Activated CD4-positive, alpha-beta T cell treated with anti-CD3 and anti-CD28 coated beads, Interleukin-2, amount 10 ng/mL, durations not matched to agents 24 days and 14 days (primary cell): Measurements from ENCODE around the gene OCEL1. TPM values are rescaled to one million over a fixed set of nuclear protein-coding genes. Genes with fewer than 3 reads are reported as not detected.
"Not testable (repeated sequence)": the region's sequence is repeated elsewhere in the genome, so short reads cannot be mapped to it uniquely, and the experiment has no call there.

Experiments
- DNase-seq: peaks from one replicate; pipeline ENCODE4 v3.0.0; 2022
- H3K27ac Mint-ChIP-seq: one replicate; pipeline ENCODE4 v1.8.0; 2022; ENCODE audit warnings: mild to moderate bottlenecking, mixed read lengths
- H3K27me3 Mint-ChIP-seq: one replicate; pipeline ENCODE4 v1.8.0; 2022; ENCODE audit warnings: mixed read lengths
- H3K36me3 Mint-ChIP-seq: one replicate; pipeline ENCODE4 v1.8.0; 2022; ENCODE audit warnings: low read depth, mild to moderate bottlenecking, mixed read lengths
- H3K4me1 Mint-ChIP-seq: one replicate; pipeline ENCODE4 v1.8.0; 2021; ENCODE audit warnings: mixed read lengths
- H3K4me3 Mint-ChIP-seq: one replicate; pipeline ENCODE4 v1.8.0; 2022; ENCODE audit warnings: mild to moderate bottlenecking, moderate library complexity, mixed read lengths
- H3K9me3 Mint-ChIP-seq: one replicate; pipeline ENCODE4 v1.8.0; 2021; ENCODE audit warnings: mixed read lengths
- intact Hi-C: fragments of 100-400 bp; cut with micrococcal nuclease; formaldehyde crosslinking; loops from one replicate; pipeline ENCODE4 v1.15.1; 2023
- total RNA-seq: library from RNA; stranded (reverse); gene quantifications from 2 replicates; pipeline ENCODE4 v1.2.3, GENCODE V29; 2022

Gene OCEL1
- total RNA-seq, 1 donor from 2014 or later: 17.8 TPM

DNA sequence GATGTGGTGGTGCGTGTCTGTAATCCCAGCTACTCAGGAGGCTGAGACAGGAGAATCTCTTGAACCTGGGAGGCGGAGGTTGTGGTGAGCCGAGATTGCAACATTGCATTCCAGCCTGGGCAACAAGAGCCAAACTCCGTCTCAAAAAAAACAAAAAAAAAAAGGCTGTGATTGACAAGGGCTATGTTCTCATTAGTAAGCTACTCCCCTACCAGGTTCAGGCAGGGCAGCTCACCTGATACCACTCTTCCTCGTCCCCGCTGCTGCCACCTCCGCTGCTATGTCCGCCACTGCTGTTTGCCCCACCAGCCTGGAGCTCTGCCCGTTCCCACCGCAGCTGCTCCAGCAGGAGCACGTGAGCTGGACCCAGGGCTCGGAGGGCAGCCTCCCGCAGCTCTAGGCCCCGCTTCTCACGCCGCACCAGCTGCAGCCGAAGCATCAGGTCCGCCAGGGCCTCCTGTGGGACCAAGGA, 29.2 kb downstream of the OCEL1 start:
- H3K27me3 Mint-ChIP-seq: no peaks in the 10 kb centered on the region
- no peaks in the 10 kb centered on the region for H3K4me1 Mint-ChIP-seq
- H3K4me3 Mint-ChIP-seq: no peak overlapping the region
- no peak overlapping the region for H3K27ac Mint-ChIP-seq
- H3K36me3 Mint-ChIP-seq: no peaks in the 10 kb centered on the region
- intact Hi-C loops: no loop called here
- H3K9me3 Mint-ChIP-seq: no peaks in the 10 kb centered on the region
- DNase-seq: no peak

DNA sequence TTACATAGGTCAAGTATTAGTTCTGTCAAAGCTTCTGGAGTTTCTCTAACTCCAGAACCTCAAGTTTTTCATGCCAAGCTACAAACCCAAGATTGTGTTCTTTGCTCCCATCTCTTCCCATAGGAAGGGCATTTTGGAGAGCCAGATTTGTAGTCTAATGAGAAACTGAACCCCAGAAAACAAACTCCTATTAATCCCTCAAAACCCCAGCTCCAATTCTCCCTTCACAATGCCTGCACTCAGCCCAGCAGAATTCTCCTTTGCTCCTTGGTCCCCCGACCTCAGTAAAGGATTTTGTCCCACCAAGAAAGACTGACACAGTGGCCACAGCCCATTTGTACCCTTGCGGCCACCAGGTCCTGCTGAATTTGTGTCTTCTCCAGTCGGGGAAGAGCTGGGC, 30.1 kb downstream of the OCEL1 start:
- Mint-ChIP-seq H3K27me3 (peaks cover 2% of the 10 kb centered on the region), H3K36me3 (no peaks in the 10 kb centered on the region), H3K27ac (no peak overlapping the region), H3K4me3 (no peak overlapping the region), H3K4me1 (peaks cover 3% of the 10 kb centered on the region), H3K9me3 (no peaks in the 10 kb centered on the region)
- DNase-seq: no peak
- intact Hi-C loops: no loop called here

DNA sequence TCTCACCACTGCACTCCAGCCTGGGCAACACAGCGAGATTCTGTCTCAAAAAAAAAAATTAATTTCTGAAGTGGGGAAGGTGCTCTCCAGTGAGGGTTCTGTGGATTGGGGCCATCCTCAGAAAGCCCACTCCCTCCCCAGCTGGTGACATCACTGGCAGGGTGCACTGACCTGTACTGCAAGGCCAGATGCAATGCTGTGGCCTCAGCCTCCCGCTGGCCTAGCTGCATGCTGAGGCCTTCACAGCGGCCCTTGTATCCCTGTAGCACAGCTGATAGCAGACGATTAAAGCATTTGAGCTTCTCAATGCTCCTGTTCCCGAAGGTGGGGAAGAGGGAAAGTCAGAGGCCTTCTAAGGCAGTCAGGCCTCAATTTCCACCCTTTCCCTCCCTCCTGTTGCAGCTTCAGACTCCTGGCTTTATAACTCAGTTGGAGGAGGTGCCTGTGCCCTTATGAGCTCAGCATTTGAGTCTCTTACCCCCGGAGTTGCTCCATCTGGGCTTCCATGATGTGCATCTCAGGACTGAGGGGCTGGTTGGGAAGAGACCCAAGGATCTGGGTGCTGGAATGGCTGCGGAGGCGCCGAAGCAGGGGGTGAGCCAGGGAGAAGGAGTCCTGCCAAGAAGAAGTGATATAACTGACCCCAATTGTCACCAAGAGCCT, 33.2 kb downstream of the OCEL1 start:
- Mint-ChIP-seq H3K4me3 (no peak overlapping the region), H3K4me1 (peaks cover 3% of the 10 kb centered on the region), H3K27me3 (peaks cover 2% of the 10 kb centered on the region), H3K36me3 (no peaks in the 10 kb centered on the region), H3K27ac (no peak overlapping the region), H3K9me3 (no peaks in the 10 kb centered on the region)
- peak; percentile 53 for DNase-seq
- intact Hi-C loops: no loop called here

DNA sequence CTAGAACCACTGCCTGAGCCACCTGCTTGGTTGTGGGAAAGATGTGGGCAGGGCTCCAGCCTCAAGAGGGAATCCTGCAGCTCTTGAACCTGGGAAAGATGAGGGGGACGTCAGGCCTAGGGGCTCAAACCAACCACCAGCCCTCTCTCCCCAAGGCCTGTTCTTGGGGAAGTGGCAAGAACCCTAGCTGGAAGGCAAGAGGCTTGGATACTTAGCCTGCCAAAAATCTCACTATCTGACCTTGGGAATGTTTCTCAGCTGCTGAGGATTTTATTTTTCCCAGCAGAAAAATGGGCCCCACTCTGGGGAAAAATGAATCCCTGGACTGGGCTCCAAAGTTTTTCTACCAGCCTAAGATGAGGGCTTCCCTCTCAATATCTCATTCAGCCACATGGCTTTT, 33.9 kb downstream of the OCEL1 start:
- H3K4me3 Mint-ChIP-seq: no peak overlapping the region
- no peak for DNase-seq
- H3K9me3 Mint-ChIP-seq: no peaks in the 10 kb centered on the region
- H3K36me3 Mint-ChIP-seq: no peaks in the 10 kb centered on the region
- H3K4me1 Mint-ChIP-seq: peaks cover 8% of the 10 kb centered on the region
- H3K27ac Mint-ChIP-seq: no peak overlapping the region
- H3K27me3 Mint-ChIP-seq: peaks cover 2% of the 10 kb centered on the region
- intact Hi-C loops: no loop called here

DNA sequence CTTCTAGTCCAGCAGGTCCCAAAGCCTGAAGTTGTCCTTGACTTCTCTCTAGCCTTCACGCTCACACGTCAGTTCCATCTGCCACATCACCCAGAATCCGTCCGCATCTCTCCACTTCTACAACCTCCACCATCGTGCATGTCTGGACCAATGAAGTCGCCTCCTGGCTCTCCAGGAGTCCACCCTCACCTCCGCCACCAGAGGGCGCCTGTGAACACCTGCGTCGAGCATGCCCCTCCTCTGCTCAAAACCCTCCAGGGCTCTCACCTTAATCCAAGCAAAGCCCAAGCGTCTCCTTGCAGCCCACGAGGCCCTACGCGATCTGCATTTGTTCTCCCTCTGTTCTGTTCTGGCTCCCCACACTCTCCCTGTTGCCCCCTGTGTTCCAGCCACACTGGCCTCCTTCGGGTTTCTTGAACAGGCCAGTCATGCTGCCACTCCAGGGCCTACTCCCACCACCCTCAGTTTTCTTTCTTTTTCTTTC, 34.9 kb downstream of the OCEL1 start:
- intact Hi-C loops: loop anchor here (1.0 kb wide), 1 partner anchor 21 kb away; no protein-coding TSS in a partner anchor

DNA sequence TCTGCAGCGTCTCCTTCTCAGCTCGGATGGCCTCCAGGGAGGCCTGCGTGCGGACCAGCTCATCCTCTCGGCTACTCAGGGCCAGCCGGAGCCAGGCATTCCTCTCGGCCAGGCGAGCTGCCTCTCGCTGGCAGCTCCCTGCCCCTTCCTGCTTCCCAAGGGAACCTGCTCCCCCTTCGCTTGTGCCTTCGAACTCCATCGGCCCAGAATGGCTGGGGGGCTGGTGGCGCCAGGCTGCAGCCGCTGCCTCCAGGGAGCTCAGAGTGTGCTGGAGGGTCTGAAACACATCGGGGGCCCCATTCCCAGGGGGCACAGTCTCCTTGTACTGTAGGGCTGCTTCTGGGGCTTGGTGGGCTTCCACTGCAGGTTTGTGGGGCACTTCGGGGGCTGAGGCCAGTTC, 36.5 kb downstream of the OCEL1 start:
- intact Hi-C loops: no loop called here
- H3K4me1 Mint-ChIP-seq: peaks cover 14% of the 10 kb centered on the region
- H3K27me3 Mint-ChIP-seq: peaks cover 2% of the 10 kb centered on the region
- H3K36me3 Mint-ChIP-seq: peaks cover 2% of the 10 kb centered on the region
- H3K4me3 Mint-ChIP-seq: no peak overlapping the region
- no peaks in the 10 kb centered on the region for H3K9me3 Mint-ChIP-seq
- no peak for DNase-seq
- no peak overlapping the region for H3K27ac Mint-ChIP-seq

More for the DNA sequence above, 34.9 kb downstream of the OCEL1 start:
- Mint-ChIP-seq H3K9me3 (no peaks in the 10 kb centered on the region), H3K27me3 (peaks cover 2% of the 10 kb centered on the region), H3K36me3 (no peaks in the 10 kb centered on the region), H3K27ac (no peak overlapping the region), H3K4me1 (peaks cover 8% of the 10 kb centered on the region), H3K4me3 (no peak overlapping the region)
- DNase-seq: peak; percentile 96

DNA sequence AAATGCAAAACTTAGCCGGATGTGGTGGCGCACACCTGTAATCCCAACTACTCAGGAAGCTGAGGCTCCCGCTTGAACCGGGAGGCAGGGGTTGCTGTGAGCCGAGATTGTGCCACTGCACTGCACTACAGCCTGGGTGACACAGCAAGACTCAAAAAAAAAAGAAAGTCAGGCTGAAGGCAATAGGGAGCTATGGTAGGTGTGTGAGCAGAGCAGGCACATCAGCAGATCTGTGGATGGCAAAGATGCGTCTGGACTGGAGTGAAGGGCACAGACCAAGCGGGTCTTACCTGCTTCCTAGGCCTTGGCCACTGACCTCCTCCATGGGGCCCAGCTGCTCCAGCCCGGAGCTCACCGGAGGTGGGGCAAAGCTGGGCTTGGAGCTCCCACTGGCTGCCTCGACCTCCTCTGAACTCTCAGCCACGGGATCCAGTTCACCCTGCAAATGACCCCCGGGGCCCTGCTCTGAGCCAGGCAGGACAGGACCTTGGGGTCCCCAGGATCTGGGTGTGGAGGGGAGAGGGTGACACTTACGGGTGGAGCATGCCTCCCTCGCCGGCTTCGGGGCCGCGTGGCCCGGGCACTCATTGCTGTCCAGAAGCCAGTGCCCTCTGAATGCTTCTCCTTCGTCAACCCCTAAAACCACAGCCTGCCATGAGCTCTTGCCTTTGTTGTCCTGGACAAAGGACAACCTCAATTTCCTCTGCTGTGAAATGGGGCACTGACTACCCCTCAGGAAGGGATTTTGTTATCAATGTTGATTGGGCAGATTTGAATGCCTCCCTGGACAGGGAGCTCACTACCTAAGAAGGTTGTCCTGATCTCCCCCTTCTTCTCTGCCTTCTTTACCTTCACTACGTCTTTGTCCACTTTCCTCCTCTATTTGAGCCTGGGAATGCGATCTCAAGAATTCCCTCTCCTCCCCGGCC, 38.0 kb downstream of the OCEL1 start:
- Mint-ChIP-seq H3K4me1 (peaks cover 16% of the 10 kb centered on the region), H3K36me3 (peaks cover 5% of the 10 kb centered on the region), H3K27me3 (peaks cover 2% of the 10 kb centered on the region), H3K9me3 (no peaks in the 10 kb centered on the region), H3K4me3 (no peak overlapping the region), H3K27ac (no peak overlapping the region)
- DNase-seq: no peak
- intact Hi-C loops: no loop called here

DNA sequence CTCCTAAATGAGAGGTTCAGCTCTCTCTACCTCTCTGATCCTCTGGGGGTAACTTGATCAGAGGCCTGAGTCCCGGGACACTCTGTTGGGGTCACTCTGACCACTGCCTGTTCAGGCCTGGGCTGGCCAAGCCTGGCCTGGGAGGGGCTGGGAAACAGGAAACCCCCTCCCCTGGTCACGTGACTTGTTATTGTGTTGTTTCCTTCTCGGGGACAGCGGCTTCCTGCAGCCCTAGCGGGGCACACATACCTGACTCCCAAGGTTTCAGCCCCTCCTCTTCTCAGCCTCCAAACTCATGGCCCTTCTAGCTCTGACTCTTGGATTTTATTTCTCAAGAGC, 38.6 kb downstream of the OCEL1 start, which contains the start of gene USHBP1:
TSS of gene USHBP1 (minus strand) at position 105 of the 339 bp plus-strand sequence. CDS start 446 bp downstream, outside the sequence.
- intact Hi-C loops: no loop called here
- peaks cover 2% of the 10 kb centered on the region for H3K27me3 Mint-ChIP-seq
- peaks cover 6% of the 10 kb centered on the region for H3K36me3 Mint-ChIP-seq
- peaks cover 16% of the 10 kb centered on the region for H3K4me1 Mint-ChIP-seq
- DNase-seq: peak; percentile 71
- no peaks in the 10 kb centered on the region for H3K9me3 Mint-ChIP-seq
- H3K4me3 Mint-ChIP-seq: no peak within 1 kb of the TSS
- no peak within 1 kb of the TSS for H3K27ac Mint-ChIP-seq

DNA sequence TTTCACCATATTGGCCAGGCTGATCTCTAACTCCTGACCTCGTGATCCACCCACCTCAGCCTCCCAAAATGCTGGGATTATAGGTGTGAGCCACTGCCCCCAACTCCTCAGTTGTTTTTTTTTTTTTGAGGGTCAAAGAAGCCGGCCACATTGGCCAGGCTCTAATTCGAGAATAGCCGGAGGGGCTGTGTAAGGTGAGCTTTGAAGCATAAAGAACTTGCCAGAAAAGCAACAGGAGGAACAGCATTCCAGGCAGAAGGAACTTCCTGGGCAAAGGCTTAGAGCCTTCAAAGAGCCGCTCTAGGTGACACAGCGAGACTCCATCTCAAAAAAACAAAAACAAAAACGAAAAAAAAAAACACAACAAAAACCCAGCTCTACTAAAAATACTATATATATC, 40.0 kb downstream of the OCEL1 start:
- Mint-ChIP-seq H3K27me3 (no peaks in the 10 kb centered on the region), H3K9me3 (no peaks in the 10 kb centered on the region), H3K27ac (no peak overlapping the region), H3K4me3 (no peak overlapping the region), H3K4me1 (peaks cover 14% of the 10 kb centered on the region), H3K36me3 (peaks cover 9% of the 10 kb centered on the region)
- intact Hi-C loops: loop anchor here (2.0 kb wide), 1 partner anchor 51 kb away; the partner anchor contains the start of gene USE1
- DNase-seq: no peak

DNA sequence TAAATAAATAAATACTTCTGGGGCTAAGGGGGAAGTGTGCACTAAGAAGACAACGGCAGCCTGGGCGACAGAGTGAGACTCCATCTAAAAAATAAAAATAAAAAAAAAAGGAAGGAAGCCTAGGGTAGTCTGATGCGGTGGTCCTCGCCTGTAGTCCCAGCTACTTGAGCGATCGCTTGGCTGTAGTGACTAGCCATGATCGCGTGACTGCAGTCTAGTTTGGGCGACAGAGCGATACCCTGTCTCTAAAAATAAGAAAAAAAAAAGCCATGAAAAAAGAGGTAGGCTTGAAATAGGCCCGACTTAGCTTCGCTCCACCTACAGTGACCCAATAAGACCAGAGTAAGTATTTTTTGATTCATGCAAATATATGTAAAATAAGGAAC, 40.6 kb downstream of the OCEL1 start:
- Mint-ChIP-seq H3K4me1 (peaks cover 14% of the 10 kb centered on the region), H3K27me3 (no peaks in the 10 kb centered on the region), H3K27ac (peak overlapping the region; percentile 79), H3K36me3 (peaks cover 13% of the 10 kb centered on the region), H3K9me3 (no peaks in the 10 kb centered on the region), H3K4me3 (peak overlapping the region; percentile 95)
- no peak for DNase-seq
- intact Hi-C loops: loop anchor here (2.0 kb wide), 1 partner anchor 52 kb away; the partner anchor contains the start of gene USE1

DNA sequence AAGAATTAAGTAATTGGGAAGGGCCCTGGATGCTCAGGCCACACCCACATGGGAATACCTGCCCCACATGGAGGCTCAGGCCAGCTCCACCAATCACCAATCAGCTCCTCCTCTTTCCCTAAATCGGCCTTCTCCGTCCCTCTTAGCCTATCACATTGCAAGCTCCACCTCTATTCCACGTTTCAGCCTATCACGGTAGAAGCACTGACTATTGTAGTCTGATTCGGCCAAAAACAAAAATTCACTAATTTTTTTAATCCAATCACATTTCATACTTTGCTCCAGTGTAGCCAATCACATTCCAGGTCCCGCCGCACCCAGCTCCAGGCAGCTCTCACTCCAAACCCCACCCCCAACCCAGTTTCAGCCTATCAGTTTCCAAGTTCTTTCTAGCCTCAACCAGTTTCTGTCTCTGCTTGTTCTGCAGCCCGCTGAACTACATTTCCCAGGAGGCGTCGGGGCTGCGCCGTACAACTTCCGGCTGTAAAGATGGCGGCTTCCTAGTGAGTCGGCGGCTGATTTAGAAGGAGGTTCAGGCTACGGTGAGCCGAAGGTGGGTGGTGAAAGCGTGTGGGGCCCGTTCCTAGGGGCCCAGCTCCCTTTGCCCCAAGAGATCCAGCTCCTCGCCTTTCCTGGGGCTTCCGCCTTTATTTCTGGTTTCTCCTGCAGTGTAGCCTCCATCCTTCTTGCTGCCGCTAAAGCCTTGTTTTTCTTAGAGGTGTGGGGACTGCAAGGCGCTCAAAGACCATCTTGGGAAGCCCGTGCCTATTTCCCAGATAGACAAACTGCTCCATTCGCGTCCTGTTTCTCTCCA, 41.2 kb downstream of the OCEL1 start, which contains the start of gene BABAM1:
TSS of gene BABAM1 (plus strand) at position 469 of the 814 bp plus-strand sequence. CDS start 1,364 bp downstream, outside the sequence.
- intact Hi-C loops: loop anchor here (1.0 to 2.0 kb wide), 4 partner anchors 38 to 244 kb away; partner anchors contain the start of genes DDA1, MRPL34, PGLS and USE1
- H3K27ac Mint-ChIP-seq: peak within 1 kb of the TSS; percentile 79
- peaks cover 14% of the 10 kb centered on the region for H3K4me1 Mint-ChIP-seq
- peak; percentile 98 for DNase-seq
- peaks cover 15% of the 10 kb centered on the region for H3K36me3 Mint-ChIP-seq
- H3K27me3 Mint-ChIP-seq: no peaks in the 10 kb centered on the region
- no peaks in the 10 kb centered on the region for H3K9me3 Mint-ChIP-seq
- H3K4me3 Mint-ChIP-seq: peak within 1 kb of the TSS; percentile 95

DNA sequence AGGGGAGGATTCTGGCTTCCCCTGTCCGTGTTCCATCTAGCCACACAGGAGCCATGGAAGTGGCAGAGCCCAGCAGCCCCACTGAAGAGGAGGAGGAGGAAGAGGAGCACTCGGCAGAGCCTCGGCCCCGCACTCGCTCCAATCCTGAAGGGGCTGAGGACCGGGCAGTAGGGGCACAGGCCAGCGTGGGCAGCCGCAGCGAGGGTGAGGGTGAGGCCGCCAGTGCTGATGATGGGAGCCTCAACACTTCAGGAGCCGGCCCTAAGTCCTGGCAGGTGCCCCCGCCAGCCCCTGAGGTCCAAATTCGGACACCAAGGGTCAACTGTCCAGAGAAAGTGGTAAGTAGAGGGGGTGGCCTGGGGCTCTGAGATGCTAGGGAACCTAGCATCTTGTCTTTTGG, 42.7 kb downstream of the OCEL1 start:
- Mint-ChIP-seq H3K4me1 (peaks cover 14% of the 10 kb centered on the region), H3K9me3 (no peaks in the 10 kb centered on the region), H3K27me3 (no peaks in the 10 kb centered on the region), H3K36me3 (peaks cover 19% of the 10 kb centered on the region), H3K4me3 (peak overlapping the region; percentile 95), H3K27ac (no peak overlapping the region)
- DNase-seq: no peak
- intact Hi-C loops: no loop called here

DNA sequence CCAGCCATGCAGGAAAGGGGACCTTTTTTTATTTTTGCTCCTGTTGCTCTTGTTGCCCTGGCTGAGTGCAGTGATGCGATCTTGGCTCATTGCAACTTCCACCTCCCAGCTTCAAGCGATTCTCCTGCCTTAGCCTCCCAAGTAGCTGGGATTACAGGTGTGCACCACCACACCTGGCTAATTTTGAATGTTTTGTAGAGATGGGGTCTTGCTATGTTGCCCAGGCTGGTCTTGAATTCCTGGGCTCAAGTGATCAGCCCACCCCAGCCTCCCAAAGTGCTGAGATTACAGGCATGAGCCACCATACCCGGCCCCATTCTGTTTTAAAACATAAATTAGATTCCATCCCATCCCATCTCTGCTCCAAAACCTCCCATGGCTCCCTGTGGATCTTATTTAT, 48.9 kb downstream of the OCEL1 start:
- H3K27ac Mint-ChIP-seq, H3K4me3 Mint-ChIP-seq, H3K4me1 Mint-ChIP-seq, H3K9me3 Mint-ChIP-seq, H3K27me3 Mint-ChIP-seq, intact Hi-C loops, DNase-seq: not testable (repeated sequence)
- peaks cover 35% of the 10 kb centered on the region for H3K36me3 Mint-ChIP-seq
